ENCODE measurements around the gene NCOA1. TPM values are rescaled to one million over a fixed set of nuclear protein-coding genes. Genes with fewer than 3 reads are reported as not detected.
"Not testable (repeated sequence)": the region's sequence is repeated elsewhere in the genome, so short reads cannot be mapped to it uniquely, and the experiment has no call there.

The NCOA1 gene
- total RNA-seq, 4 donors from 2014 or later = 29.9 to 51.9 (median 40.1) TPM

- no peak overlapping the region for H3K4me3 ChIP-seq (replicated peaks in 1 of 3)
- no peaks in the 10 kb centered on the region for H3K27me3 ChIP-seq
- intact Hi-C loops (cut with DNase I) = no loop called here
- no peak for DNase-seq
- H3K9me3 ChIP-seq = no peaks in the 10 kb centered on the region
- TF ChIP-seq POLR2A (IDR thresholded peaks at IDR 0.05) (no peak), CTCF (IDR thresholded peaks at IDR 0.05) (no peak)
- H3K36me3 ChIP-seq = no peaks in the 10 kb centered on the region
- no peak overlapping the region for H3K27ac ChIP-seq
- peaks cover 9 to 13% of the 10 kb centered on the region in 2 donors for H3K4me1 ChIP-seq
These were observed 85.1 kb downstream of the NCOA1 start for GRCh38 chr2:24576146-24576545.

DNA sequence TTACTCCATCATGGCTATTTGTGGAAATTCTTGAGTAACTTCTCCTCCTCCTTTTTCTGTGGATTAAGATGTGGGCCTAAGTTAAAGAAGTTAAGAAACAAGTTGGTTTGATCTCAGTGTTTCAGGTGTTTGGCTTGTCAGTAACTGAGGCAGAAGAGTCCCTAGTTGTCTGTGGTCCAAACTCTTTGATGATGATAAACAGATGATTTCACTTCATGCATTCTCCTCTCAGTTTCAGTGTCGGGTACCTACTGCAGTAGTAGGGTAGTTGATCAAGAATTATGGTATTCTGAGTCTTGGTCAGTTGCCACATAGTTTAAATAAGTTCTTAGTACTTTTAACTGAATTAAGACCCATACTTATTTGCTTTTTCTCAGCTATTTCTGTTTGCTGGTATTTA, 85.6 kb downstream of the NCOA1 start:
- 98 to 100% methylated on average over 1 of the region's 1 CpG for WGBS, 2 donors
- TF ChIP-seq CTCF (IDR thresholded peaks at IDR 0.05) = no peak
- TF ChIP-seq POLR2A (IDR thresholded peaks at IDR 0.05) = no peak
- no peak overlapping the region for H3K27ac ChIP-seq
- peaks cover 9 to 13% of the 10 kb centered on the region in 2 donors for H3K4me1 ChIP-seq
- no peaks in the 10 kb centered on the region for H3K27me3 ChIP-seq
- no peaks in the 10 kb centered on the region for H3K36me3 ChIP-seq
- H3K4me3 ChIP-seq (replicated peaks in 1 of 3) = no peak overlapping the region
- intact Hi-C loops (cut with DNase I) = no loop called here
- DNase-seq = no peak
- no peaks in the 10 kb centered on the region for H3K9me3 ChIP-seq

- Histone ChIP-seq H3K9me3 (no peaks in the 10 kb centered on the region), H3K36me3 (no peaks in the 10 kb centered on the region), H3K4me1 (peaks cover 9 to 13% of the 10 kb centered on the region in 2 donors), H3K27ac (no peak overlapping the region), H3K4me3 (replicated peaks in 1 of 3) (no peak overlapping the region), H3K27me3 (no peaks in the 10 kb centered on the region)
- intact Hi-C loops (cut with DNase I) = no loop called here
- no peak for TF ChIP-seq CTCF (IDR thresholded peaks at IDR 0.05)
- TF ChIP-seq POLR2A (IDR thresholded peaks at IDR 0.05) = no peak
- 60 to 66% methylated on average over 2 of the region's 2 CpGs for WGBS, 2 donors
- no peak for DNase-seq
These were observed 86.4 kb downstream of the NCOA1 start for GRCh38 chr2:24577481-24577880.

GRCh38 chr2:24579053-24579803, 88.2 kb downstream of the NCOA1 start:
- Histone ChIP-seq H3K36me3 (no peaks in the 10 kb centered on the region), H3K27ac (no peak overlapping the region), H3K4me3 (replicated peaks in 1 of 3) (no peak overlapping the region), H3K4me1 (peaks cover 9 to 13% of the 10 kb centered on the region in 2 donors), H3K27me3 (no peaks in the 10 kb centered on the region), H3K9me3 (no peaks in the 10 kb centered on the region)
- intact Hi-C loops (cut with DNase I) = no loop called here
- DNase-seq = no peak
- WGBS, 2 donors = 92 to 95% methylated on average over 4 of the region's 4 CpGs
- TF ChIP-seq POLR2A (IDR thresholded peaks at IDR 0.05) (no peak), CTCF (IDR thresholded peaks at IDR 0.05) (no peak)

DNA sequence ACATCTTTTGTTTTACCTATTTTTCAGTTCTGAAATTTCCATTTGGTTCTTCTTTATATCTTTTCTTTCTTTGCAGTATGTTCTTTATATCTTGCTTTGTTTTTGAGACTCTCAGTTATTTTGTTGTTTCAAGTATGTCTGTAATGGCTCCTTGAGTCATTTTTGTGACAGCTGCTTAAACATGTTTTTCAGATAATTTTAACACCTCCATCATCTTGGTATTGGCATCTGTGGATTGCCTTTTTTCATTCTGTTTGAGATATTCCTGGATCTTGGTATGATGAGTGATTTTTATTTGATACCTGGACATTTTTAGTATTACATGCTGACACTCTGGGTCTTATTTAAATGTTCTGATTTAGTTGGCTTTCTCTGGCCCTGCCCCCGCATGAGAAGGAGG, 89.5 kb downstream of the NCOA1 start:
- Histone ChIP-seq H3K4me1 (peaks cover 9 to 13% of the 10 kb centered on the region in 2 donors), H3K4me3 (replicated peaks in 1 of 3) (no peak overlapping the region), H3K27ac (no peak overlapping the region), H3K9me3 (no peaks in the 10 kb centered on the region), H3K36me3 (no peaks in the 10 kb centered on the region), H3K27me3 (no peaks in the 10 kb centered on the region)
- DNase-seq = no peak
- WGBS, 2 donors = 96 to 100% methylated on average over 1 of the region's 1 CpG
- intact Hi-C loops (cut with DNase I) = no loop called here
- TF ChIP-seq CTCF (IDR thresholded peaks at IDR 0.05) (no peak), POLR2A (IDR thresholded peaks at IDR 0.05) (no peak)

DNA sequence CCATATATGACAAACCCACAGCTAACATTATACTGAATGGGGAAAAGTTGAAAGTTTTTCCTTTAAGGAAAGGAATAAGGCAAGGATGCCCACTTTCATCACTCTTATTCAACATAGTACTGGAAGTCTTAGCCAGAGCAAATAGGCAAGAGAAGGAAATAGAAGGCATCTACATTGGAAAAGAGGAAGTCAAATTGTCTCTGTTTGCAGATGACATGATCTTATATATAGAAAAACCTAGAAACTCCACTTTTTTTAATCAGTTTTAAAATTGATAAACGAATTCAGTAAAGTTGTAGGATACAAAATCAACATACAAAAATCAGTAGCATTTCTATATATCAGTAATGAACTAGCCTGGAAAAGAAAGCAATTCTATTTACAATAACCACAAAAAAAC, 90.9 kb downstream of the NCOA1 start:
- DNase-seq; H3K4me3 ChIP-seq (replicated peaks in 1 of 3); H3K9me3 ChIP-seq; H3K27ac ChIP-seq; intact Hi-C loops (cut with DNase I); H3K36me3 ChIP-seq; H3K27me3 ChIP-seq: not testable (repeated sequence)
- 93 to 98% methylated on average over 1 of the region's 1 CpG for WGBS, 2 donors
- peaks cover 9 to 13% of the 10 kb centered on the region in 2 donors for H3K4me1 ChIP-seq
